Panc1 (cell line): ENCODE data around the gene CDC42EP4.

Experiments
- CTCF ChIP-seq: fragments of 450-650 bp; IDR thresholded peaks from 2 replicates; pipeline ENCODE4 v1.5.1; 2017; ENCODE audit warnings: mild to moderate bottlenecking
- POLR2AphosphoS5 ChIP-seq: IDR thresholded peaks from 2 replicates; pipeline ENCODE4 v1.6.1; 2012; ENCODE audit warnings: mild to moderate bottlenecking, low read depth, low read length, moderate library complexity
- REST ChIP-seq, 2 experiments: IDR thresholded peaks; 2 replicates each; pipeline ENCODE4 v1.6.1; 2011 to 2012; ENCODE audit warnings: low read depth in 2 of 2, control low read depth in 1 of 2, low read length in 1 of 2, mild to moderate bottlenecking in 1 of 2, moderate library complexity in 1 of 2; ENCODE audit not compliant: insufficient read depth in 1 of 2
- SIN3A ChIP-seq: IDR thresholded peaks from 2 replicates; pipeline ENCODE4 v1.6.1; 2012; ENCODE audit warnings: low read depth, mild to moderate bottlenecking, low read length, moderate library complexity, borderline replicate concordance; ENCODE audit not compliant: insufficient read depth

- no peak for TF ChIP-seq CTCF
- TF ChIP-seq REST (IDR thresholded peaks at IDR 0.05; ENCODE audit: insufficient read depth in 1 of 2, low read depth in 2 of 2, low read length in 1 of 2): no peak
- no peak for TF ChIP-seq POLR2AphosphoS5
- TF ChIP-seq SIN3A: no peak
These were observed 28.6 kb downstream of the CDC42EP4 start for GRCh38 chr17:73283250-73283649.
